Transverse colon (tissue), 3 donors: ENCODE results near the gene RB1.

Source experiments
- CTCF ChIP-seq, 5 experiments: fragments of 200-600 bp in 3 of 5; fragments of 450-650 bp in 2 of 5; sonication (generic) in 3 of 5; IDR thresholded peaks; 1 replicate in 2 of 5; 2 replicates in 3 of 5; pipeline ENCODE4 v1.5.1; 2016 to 2017; ENCODE audit warnings: antibody characterized with exemption in 5 of 5, inconsistent platforms in 3 of 5, mild to moderate bottlenecking in 2 of 5, moderate library complexity in 1 of 5
- EP300 ChIP-seq: sonication (generic); formaldehyde crosslinking; IDR thresholded peaks from one replicate; pipeline ENCODE4 v1.6.1; 2017; ENCODE audit warnings: antibody characterized with exemption, low read depth

GRCh38 chr13:48431431-48431830, 127.9 kb downstream of the RB1 start:
- TF ChIP-seq EP300, result no peak
- no peak for TF ChIP-seq CTCF (IDR thresholded peaks at IDR 0.05)
